OCI-LY3 (cell line): Measurements from ENCODE around the gene IGF2BP3.

Experiments used
- EZH2phosphoT487 ChIP-seq: fragments of 200-600 bp; shearing (Covaris generic); IDR thresholded peaks from 2 replicates; pipeline ENCODE4 v1.6.1; 2018; ENCODE audit warnings: antibody characterized with exemption, mixed run types, low read depth
- TF ChIP-seq, protein P1 (sequence below): fragments of 200-600, 300-600 bp; sonication (generic); IDR thresholded peaks from 2 replicates; pipeline ENCODE4 v1.5.1; 2014; ENCODE audit warnings: antibody characterized with exemption, low read length, low read depth

DNA sequence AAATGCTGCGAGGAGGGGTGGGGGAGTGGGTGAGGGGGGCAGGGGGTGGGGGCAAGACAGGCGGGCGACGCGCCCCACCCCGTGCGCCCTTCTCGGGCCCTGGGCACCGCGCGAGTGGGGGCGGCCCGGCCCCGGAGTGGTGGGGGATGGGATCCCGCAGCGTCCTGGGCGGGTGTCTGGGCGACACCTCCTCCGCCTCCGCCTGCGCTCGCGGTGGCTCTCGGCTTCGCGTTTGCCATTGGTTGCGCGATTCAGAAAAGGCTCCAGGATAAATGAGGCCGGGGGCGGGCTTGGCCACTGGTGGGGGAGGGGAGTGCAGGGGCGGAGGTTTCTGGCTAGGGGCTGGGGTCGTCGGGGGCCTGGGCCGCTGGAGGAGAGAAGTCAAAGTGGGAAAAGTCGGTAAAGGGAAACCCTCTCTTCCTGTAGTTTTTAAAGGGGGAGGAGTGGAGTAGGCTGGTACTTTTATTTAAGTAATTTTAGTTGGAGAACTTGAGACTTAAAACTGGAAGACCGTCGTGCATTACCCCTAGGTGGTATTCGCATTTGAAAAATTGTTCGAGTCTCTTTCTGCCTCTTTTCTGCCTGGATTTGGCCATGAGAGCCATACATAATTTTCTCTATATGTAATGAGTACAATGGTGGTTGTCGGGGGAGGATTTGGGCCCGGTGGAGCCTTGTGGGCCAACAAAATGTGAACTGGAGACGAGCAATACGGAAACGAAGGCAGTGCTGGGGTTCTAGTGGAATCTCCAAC is 992 bp upstream of the IGF2BP3 start:
- TF ChIP-seq, protein P1, sequence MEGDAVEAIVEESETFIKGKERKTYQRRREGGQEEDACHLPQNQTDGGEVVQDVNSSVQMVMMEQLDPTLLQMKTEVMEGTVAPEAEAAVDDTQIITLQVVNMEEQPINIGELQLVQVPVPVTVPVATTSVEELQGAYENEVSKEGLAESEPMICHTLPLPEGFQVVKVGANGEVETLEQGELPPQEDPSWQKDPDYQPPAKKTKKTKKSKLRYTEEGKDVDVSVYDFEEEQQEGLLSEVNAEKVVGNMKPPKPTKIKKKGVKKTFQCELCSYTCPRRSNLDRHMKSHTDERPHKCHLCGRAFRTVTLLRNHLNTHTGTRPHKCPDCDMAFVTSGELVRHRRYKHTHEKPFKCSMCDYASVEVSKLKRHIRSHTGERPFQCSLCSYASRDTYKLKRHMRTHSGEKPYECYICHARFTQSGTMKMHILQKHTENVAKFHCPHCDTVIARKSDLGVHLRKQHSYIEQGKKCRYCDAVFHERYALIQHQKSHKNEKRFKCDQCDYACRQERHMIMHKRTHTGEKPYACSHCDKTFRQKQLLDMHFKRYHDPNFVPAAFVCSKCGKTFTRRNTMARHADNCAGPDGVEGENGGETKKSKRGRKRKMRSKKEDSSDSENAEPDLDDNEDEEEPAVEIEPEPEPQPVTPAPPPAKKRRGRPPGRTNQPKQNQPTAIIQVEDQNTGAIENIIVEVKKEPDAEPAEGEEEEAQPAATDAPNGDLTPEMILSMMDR = no peak
- TF ChIP-seq EZH2phosphoT487 = no peak
